ENCODE data around the gene C22orf15. TPM values are rescaled to one million over a fixed set of nuclear protein-coding genes. Genes with fewer than 3 reads are reported as not detected.

The C22orf15 gene
- total RNA-seq, 1 experiment from 2014 or later, result not detected

DNA sequence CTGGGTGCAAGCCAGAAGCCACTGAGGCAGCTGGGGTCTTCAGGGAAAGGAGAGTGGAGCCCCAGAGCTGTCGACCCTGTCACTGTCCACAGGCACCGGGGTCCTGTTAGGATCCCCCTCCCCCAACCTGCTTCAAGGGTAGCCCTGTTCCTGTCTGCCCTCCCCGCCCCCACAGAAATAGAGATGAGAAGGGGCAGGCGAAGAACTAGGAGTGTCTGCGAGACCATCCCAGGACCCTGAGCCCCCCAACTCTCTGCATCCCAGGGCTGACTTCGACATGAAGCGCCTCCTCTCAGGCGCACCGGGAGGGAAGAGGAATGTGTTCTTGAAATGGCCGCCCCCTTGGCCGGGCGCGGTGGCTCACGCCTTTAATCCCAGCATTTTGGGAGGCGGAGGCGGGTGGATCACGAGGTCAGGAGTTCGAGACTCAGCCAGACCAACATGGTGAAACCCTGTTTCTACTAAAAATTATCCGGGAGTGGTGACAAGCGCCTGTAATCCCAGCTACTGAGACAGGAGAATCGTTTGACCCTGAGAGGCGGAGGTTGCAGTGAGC, 11.3 kb upstream of the C22orf15 start (continued):
- TF ChIP-seq SRF (IDR thresholded peaks at IDR 0.05; ENCODE audit: low read depth) (no peak), RAD21 (IDR thresholded peaks at IDR 0.05; ENCODE audit: low read depth) (no peak), SP1 (IDR thresholded peaks at IDR 0.05; ENCODE audit: low read depth) (no peak)

DNA sequence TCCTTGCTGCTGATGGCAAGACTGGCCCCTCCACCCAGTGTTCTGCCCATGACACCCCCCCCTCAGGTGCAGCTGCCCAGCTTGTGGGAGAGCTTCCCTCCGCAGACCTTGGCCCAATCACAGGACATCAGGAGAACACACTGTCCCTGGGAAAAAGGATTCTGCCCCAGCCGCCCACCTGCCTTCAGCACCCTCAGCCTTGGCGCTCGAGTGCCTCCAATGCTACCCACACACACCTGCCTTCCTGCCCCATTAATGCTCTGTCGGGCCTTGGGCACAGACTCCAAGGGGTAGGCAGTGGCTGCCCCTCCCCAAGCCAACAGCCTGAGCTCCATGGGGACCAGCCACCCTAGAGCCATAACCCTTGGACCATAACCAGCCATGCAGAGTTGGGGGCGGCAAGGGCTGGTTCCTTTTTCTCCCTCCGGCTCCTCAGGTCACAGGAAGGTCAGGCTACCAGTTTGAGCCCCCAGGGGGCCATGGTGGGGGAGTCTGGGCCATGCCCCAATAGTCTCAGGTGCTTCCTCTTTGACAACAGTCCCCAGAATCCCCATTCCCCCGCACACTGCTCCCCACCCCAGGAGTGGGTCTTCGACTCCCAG, 10.6 kb upstream of the C22orf15 start:
- Histone ChIP-seq H3K4me3 (replicated peaks in 1 of 2; ENCODE audit: low read depth in 1 of 2, low read length in 2 of 2) (peak overlapping the region; percentile 65 to 81), H3K79me2 (ENCODE audit: insufficient read depth, low read length) (no peaks in the 10 kb centered on the region), H4K20me1 (ENCODE audit: insufficient read depth) (no peaks in the 10 kb centered on the region), H3K27me3 (ENCODE audit: insufficient read depth, low read length) (no peaks in the 10 kb centered on the region), H2AFZ (ENCODE audit: low read depth, low read length, poor library complexity, severe bottlenecking) (no peak overlapping the region), H3K4me1 (ENCODE audit: control insufficient read depth in 1 of 2, insufficient read depth in 2 of 2, low read length in 2 of 2) (peaks cover 8 to 25% of the 10 kb centered on the region in 2 experiments), H3K4me2 (ENCODE audit: low read length) (peak overlapping the region; percentile 94), H3K27ac (ENCODE audit: low read depth, low read length) (peak overlapping the region; percentile 86), H3K9ac (ENCODE audit: low read length) (peak overlapping the region; percentile 92), H3K36me3 (ENCODE audit: control insufficient read depth in 1 of 2, insufficient read depth in 2 of 2, low read length in 2 of 2) (no peaks in the 10 kb centered on the region), H3K9me3 (ENCODE audit: control insufficient read depth in 1 of 2, insufficient read depth in 1 of 2, low read depth in 1 of 2, low read length in 2 of 2) (no peaks in the 10 kb centered on the region), H3K9me2 (ENCODE audit: insufficient read depth) (no peaks in the 10 kb centered on the region)
- no peak for DNase-seq (ENCODE audit: low read depth, low spot score)
- TF ChIP-seq YY1 (IDR thresholded peaks at IDR 0.05; ENCODE audit: extremely low read depth, insufficient replicate concordance, low read depth, low read length), result no peak
- TF ChIP-seq SRF (IDR thresholded peaks at IDR 0.05; ENCODE audit: low read depth), result no peak
- ChIA-PET POLR2A (interaction anchor here (0.9 to 1.2 kb wide), 4 partner anchors 15 to 36 kb away, joined by 3 to 6 read pairs (median 4); partner anchors contain the start of gene SMARCB1), RAD21 (ENCODE audit: low non-redundant PET in 1 of 2, low total read pairs in 2 of 2, uncharacterized antibody in 2 of 2, unreplicated experiment in 2 of 2) (no interaction called here), CTCF (interaction anchor here (0.6 kb wide), 1 partner anchor 18 kb away, joined by 3 read pairs; no protein-coding TSS in a partner anchor)
- intact Hi-C loops (cut with micrococcal nuclease), result no loop called here
- BruUV-seq (replicated peaks), result no TSS peak
- ATAC-seq, result no peak

DNA sequence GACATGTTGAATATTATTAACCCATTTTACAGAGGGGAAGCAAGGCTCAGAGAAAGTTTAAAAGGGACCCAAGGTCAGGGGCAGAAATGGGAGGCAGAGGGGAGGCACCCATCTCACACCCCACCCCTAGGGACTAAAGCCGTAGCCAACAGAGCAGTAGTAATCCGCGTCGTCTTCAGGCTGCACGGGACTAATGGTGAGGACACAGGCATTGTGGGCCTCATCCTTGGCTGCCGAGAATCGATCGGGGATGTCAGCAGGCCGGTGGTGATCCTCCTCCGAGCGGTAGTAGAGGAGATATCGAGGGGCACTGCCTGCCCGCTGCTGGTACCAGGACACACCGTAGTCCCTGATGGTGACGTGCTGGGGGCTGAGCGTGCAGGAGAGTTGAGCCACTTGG, 10.0 kb upstream of the C22orf15 start:
- CTCF ChIA-PET, result interaction anchor here (0.6 kb wide), 1 partner anchor 18 kb away, joined by 3 read pairs; no protein-coding TSS in a partner anchor
- TF ChIP-seq, protein P1, sequence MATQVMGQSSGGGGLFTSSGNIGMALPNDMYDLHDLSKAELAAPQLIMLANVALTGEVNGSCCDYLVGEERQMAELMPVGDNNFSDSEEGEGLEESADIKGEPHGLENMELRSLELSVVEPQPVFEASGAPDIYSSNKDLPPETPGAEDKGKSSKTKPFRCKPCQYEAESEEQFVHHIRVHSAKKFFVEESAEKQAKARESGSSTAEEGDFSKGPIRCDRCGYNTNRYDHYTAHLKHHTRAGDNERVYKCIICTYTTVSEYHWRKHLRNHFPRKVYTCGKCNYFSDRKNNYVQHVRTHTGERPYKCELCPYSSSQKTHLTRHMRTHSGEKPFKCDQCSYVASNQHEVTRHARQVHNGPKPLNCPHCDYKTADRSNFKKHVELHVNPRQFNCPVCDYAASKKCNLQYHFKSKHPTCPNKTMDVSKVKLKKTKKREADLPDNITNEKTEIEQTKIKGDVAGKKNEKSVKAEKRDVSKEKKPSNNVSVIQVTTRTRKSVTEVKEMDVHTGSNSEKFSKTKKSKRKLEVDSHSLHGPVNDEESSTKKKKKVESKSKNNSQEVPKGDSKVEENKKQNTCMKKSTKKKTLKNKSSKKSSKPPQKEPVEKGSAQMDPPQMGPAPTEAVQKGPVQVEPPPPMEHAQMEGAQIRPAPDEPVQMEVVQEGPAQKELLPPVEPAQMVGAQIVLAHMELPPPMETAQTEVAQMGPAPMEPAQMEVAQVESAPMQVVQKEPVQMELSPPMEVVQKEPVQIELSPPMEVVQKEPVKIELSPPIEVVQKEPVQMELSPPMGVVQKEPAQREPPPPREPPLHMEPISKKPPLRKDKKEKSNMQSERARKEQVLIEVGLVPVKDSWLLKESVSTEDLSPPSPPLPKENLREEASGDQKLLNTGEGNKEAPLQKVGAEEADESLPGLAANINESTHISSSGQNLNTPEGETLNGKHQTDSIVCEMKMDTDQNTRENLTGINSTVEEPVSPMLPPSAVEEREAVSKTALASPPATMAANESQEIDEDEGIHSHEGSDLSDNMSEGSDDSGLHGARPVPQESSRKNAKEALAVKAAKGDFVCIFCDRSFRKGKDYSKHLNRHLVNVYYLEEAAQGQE (IDR thresholded peaks at IDR 0.05; ENCODE audit: low read depth), result no peak
- TF ChIP-seq SIN3A (IDR thresholded peaks at IDR 0.05; ENCODE audit: low read depth) (no peak), YY1 (IDR thresholded peaks at IDR 0.05; ENCODE audit: extremely low read depth, insufficient replicate concordance, low read depth, low read length) (no peak), EZH2phosphoT487 (IDR thresholded peaks at IDR 0.05; ENCODE audit: borderline replicate concordance) (no peak), EZH2 (IDR thresholded peaks at IDR 0.05) (no peak), ELF1 (IDR thresholded peaks at IDR 0.05; ENCODE audit: borderline replicate concordance, low read depth) (no peak), ZNF274 (IDR thresholded peaks at IDR 0.05; ENCODE audit: low read depth, low read length) (no peak), SRF (IDR thresholded peaks at IDR 0.05; ENCODE audit: low read depth) (no peak)
- TF ChIP-seq, protein P2, sequence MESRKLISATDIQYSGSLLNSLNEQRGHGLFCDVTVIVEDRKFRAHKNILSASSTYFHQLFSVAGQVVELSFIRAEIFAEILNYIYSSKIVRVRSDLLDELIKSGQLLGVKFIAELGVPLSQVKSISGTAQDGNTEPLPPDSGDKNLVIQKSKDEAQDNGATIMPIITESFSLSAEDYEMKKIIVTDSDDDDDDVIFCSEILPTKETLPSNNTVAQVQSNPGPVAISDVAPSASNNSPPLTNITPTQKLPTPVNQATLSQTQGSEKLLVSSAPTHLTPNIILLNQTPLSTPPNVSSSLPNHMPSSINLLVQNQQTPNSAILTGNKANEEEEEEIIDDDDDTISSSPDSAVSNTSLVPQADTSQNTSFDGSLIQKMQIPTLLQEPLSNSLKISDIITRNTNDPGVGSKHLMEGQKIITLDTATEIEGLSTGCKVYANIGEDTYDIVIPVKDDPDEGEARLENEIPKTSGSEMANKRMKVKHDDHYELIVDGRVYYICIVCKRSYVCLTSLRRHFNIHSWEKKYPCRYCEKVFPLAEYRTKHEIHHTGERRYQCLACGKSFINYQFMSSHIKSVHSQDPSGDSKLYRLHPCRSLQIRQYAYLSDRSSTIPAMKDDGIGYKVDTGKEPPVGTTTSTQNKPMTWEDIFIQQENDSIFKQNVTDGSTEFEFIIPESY (IDR thresholded peaks at IDR 0.05; ENCODE audit: extremely low read depth, insufficient replicate concordance, low read length), result no peak

More for the DNA sequence above, 10.0 kb upstream of the C22orf15 start:
- ChIA-PET POLR2A (interaction anchor here (0.9 to 1.2 kb wide), 2 partner anchors 18 to 36 kb away, joined by 3 to 6 read pairs; no protein-coding TSS in a partner anchor), RAD21 (ENCODE audit: low non-redundant PET in 1 of 2, low total read pairs in 2 of 2, uncharacterized antibody in 2 of 2, unreplicated experiment in 2 of 2) (no interaction called here)
- DNase-seq (ENCODE audit: low read depth, low spot score) (no peak), ATAC-seq (no peak)
- peaks cover 8 to 25% of the 10 kb centered on the region in 2 experiments for H3K4me1 ChIP-seq (ENCODE audit: control insufficient read depth in 1 of 2, insufficient read depth in 2 of 2, low read length in 2 of 2)
- H2AFZ ChIP-seq (ENCODE audit: low read depth, low read length, poor library complexity, severe bottlenecking), result no peak overlapping the region
- H3K27ac ChIP-seq (ENCODE audit: low read depth, low read length), result no peak overlapping the region
- no peak overlapping the region for H3K4me2 ChIP-seq (ENCODE audit: low read length)
- H3K4me3 ChIP-seq (replicated peaks in 1 of 2; ENCODE audit: low read depth in 1 of 2, low read length in 2 of 2), result no peak overlapping the region
- BruUV-seq (replicated peaks), result no TSS peak
- H3K36me3 ChIP-seq (ENCODE audit: control insufficient read depth in 1 of 2, insufficient read depth in 2 of 2, low read length in 2 of 2), result no peaks in the 10 kb centered on the region
- H3K9me3 ChIP-seq (ENCODE audit: control insufficient read depth in 1 of 2, insufficient read depth in 1 of 2, low read depth in 1 of 2, low read length in 2 of 2), result no peaks in the 10 kb centered on the region
- no peaks in the 10 kb centered on the region for H3K27me3 ChIP-seq (ENCODE audit: insufficient read depth, low read length)
- H3K9me2 ChIP-seq (ENCODE audit: insufficient read depth), result no peaks in the 10 kb centered on the region
- no peak overlapping the region for H3K9ac ChIP-seq (ENCODE audit: low read length)
- no peaks in the 10 kb centered on the region for H4K20me1 ChIP-seq (ENCODE audit: insufficient read depth)
- intact Hi-C loops (cut with micrococcal nuclease), result no loop called here
- H3K79me2 ChIP-seq (ENCODE audit: insufficient read depth, low read length), result no peaks in the 10 kb centered on the region
